NCI-H510A (cell line): ENCODE results near the gene LHX4.

Experiments
- DNase-seq: peaks from one replicate; lab custom pipeline; 2025; lab: John Stamatoyannopoulos, UW

The LHX4 gene

DNA sequence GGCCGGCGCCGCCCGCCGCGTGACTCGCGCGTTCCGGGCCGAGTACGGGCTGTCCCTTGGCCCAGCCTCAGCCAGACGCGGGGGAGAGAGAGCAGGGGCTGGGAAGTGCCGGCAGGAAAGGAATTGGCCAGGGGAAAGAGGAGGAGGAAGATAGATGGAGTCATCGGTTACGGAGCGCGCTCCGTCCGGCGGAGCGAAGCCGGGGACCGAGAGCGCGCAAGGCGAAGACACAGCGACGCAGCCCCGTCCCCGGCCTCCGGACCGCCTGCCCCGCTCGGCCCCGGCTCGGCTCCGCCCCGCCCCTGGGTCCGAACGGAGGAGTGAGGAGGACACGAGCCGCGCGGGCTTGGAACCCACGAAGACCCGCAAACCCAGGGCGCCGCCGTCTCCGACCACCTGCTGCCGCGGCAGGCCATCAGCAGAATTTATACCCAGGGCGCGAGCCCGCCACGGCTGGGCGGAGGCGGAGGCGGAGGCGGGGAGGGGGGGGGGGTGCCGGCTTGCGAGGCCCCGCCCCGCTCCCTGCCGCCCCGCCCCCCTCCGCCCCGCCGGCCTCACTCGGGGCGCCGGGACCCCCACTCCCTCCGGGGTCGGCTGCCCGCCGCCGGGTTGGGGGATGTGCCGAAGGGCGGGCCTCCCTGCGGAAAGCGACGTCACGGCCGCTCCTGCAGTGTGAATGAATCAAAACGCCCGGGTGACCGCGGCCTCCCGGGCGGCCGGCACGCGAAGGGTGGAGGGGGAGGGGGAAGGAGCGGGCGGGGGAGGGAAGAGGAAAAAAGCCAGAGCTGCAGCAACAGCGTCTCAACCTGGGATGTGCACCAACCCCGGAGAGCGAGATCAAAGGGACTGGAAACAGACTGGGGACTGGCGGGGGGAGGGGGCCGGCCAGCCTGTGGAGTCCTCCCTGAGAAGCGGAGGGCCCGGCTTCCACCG, at the start of gene LHX4:
Gene LHX4 (plus strand): TSS at position 782 of the 933 bp plus-strand sequence. CDS start 266 bp downstream, outside the sequence.
- DNase-seq = peak; percentile 37

DNA sequence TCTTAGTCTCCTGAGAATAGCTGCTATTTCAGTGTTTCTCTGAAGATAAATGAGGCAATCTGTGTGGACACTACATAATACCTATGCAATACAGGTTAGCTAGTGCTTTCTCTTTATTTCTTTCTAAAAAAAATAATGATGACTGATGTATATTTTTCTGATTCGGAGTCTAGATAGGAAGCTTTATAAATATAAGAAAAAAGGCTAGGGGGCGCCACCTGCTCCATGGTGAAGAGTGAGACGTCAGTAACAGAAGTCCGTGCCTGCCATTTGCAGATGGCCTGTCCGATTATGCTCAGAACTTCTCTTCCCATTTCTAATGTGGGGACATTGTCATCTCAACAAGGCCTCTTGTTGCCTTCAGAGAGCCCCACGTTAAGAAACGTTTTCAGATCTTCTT, 49.0 kb upstream of the LHX4 start:
- peak; percentile 26 for DNase-seq

DNA sequence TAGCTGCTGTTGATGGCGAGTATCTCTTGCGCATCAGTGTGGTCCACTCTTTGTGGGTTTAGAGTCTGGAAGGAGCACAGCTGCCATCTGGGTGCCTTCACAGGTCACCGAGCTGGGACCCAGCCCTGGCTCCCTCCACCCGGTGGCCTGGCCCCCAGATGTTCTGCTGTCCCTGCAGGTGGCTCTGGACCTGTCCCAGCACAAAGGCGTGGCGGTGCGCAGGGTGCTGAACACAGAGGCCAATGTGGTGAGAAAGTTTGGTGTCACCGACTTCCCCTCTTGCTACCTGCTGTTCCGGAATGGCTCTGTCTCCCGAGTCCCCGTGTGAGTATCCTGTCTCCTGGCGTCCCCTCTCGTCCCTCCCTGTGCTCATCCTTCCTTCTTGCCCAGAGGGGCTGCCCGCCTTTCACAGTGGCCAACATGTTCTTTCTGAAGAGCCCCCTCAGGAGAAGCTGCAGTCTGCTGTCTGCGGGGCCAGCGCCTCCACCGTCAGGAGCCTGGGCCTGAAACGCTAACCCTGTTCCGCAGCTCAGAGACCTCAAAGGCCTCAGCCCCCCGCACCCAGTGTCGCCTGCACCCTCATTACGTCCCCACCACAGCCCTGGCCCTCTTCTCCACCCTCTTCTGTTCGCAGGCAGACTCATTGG, 47.9 kb upstream of the LHX4 start:
- DNase-seq = no peak

DNA sequence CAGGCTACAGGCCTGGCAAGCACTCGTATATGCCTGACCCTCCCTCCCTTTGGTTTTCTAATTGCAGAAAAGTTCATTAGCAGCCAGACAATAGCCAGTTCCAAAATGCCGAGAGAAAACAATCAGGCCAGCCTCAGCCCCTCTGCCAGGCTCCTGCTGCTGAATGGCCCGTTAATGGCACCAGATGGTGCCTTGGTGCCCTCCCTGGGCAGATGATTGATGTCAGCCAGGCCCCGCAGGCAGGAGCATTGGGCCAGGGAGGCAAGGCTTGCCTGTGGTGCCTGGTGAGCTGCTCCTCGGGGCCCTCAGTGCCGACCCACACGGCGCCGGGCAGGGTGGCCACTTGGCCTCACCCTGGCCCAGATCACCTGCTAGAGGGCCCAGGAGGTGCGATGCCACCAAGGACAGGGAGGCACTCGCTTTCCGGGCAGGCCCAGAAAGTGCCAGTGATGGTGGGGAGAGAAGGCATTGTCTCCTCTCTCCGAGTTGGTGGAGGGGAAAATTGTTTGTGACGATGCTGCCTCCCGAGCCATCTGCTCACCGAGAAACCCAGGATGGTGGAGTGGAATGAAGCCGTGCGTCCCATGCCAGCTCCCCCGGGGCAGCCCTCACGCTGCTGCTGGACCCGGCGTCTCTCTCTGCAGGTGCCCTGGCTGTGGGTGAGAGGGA, 47.3 kb upstream of the LHX4 start:
- no peak for DNase-seq

DNA sequence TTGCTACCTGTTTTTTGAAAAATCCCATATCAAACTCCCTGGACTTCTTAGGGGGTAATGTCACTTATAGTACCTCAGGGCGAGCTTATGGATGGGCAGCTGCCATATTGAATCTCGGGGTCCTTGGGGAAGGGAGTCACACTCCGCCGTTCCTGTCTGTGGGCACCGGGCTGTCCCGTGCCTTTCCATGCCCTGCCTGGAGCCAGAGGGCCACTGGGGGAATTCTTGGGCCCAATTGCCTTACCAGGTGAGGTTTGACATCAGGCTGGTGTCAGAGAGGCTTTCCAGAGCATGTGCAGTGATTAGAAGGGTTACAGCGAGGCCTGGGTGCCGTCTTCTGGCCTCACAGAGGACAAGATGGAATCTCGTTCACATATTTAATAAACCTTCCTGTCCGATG, 46.6 kb upstream of the LHX4 start:
- no peak for DNase-seq

DNA sequence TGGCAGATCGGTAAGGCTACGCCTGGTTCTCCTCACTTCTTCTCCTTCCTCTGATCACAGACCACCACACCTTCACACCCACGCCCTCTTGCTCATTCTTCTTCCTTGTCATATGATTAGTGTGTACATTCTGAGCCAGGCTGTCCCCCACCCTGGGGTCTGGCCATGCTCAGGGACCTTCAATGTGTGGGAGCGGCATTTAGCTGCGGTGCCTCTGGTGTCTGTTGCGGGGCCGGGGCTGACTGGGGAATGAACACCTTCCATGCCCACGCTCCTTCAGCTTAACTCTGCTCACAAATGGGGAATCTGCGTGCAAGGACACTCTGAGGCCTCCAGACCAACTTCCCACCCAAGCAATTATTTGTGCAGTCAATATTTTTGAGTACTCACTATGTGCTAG, 46.0 kb upstream of the LHX4 start:
- DNase-seq = no peak

DNA sequence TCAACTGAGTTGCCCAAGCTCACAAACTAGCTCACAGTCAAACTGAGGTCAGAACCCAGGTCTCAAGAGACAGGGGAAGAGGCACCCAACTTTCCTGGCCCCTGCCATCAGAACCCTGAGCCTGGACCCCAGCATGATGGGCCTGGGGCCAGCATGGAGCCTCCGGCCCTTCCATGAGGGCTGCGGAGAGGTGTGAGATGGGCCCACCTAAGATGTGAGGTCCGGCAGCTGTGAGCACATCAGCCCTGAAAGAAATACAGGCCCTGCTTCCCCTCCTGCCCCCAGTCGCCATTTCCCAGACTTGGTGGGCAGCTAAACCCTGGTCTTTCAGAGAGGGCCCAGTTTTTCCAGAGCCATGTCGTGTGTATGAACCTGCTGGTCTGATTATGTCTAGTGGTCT, 44.8 kb upstream of the LHX4 start:
- DNase-seq = no peak

DNA sequence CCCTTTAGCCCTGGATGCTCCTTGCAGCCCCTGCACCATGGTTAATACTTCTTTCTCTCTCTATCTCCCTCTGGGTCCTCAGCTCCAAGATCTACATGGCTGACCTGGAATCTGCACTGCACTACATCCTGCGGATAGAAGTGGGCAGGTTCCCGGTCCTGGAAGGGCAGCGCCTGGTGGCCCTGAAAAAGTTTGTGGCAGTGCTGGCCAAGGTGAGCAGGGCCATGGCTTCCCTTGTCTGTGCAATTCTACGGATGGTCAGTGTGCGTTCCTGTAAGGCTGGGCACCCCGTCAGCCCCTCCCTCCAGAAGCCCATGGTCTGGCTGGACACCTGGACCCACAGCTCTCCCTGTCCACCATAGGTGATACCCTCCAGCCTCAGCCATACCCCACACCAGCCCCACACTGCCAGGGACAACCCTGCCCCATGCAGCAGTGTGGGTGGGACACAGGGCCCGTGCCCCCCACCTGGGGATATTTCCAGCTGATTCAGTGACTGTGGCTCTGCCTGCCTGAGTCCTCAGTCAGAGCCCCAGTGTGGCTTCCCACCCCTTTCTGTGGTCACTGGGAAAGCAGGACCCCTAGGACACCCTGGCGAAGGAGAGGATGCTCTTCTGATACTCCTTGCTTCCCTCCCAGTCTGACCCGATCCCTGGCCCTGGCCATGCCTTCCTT, 44.0 kb upstream of the LHX4 start:
- no peak for DNase-seq

DNA sequence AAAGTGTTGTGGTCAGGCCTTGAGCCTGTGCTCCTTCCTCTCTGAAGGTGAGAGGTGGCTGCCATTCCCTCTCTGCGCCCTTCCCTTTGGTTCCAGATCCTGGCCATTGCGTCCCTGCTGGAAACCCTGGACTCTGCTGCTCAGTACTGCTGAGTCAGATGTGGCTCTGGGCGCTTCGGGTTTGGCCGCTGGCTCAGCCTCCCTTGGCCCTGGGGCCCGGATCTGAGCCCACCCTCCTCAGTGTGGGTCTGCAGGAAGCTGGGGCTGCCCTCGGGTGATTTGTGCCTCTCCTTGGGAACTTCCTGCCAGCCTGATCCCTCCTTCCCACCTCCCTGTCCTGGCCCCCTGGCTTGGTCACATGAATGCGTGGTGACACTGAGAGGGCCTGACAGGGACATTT, 43.2 kb upstream of the LHX4 start:
- DNase-seq = no peak

DNA sequence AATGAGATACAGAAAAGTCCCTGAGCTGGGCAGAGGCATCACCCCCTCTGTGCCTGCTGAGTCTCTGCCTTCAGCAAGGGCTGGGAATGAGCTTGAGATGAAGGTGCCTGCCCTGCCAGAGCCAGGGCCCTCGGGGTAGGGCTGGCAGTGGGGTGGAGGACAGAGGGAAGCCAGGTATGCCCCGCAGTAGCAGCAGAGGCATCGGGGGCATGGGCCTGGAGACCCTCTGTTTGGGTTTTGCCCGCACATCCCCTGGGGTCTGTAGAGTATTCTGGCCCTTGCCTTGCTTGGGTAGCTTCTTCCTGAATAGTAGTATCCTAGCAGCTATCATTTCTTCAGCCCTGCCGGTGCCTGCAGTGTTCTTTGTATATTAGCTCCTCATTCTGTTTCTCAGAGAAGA, 42.4 kb upstream of the LHX4 start:
- DNase-seq = no peak

DNA sequence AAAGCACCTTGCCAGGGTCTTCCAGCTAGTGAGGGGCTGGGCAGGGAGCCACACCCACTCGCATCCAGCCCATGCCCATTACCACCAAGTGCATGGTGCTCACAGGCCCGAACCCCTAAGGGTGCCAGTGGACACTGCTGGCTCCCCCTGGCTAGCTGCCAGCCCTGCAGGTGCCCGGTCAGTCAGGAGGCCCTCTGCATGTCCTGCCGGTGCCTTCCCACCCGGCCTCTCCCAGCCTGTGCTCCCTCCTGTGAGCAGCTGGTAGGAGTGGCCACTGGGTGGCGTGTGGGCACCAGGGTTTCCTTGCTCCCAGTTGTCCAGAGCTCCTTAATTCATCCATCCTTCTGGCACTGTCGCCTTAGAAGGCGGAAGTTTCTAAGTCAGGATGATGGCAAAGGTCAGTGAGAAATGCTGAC, 42.0 kb upstream of the LHX4 start:
- peak; percentile 40 for DNase-seq

DNA sequence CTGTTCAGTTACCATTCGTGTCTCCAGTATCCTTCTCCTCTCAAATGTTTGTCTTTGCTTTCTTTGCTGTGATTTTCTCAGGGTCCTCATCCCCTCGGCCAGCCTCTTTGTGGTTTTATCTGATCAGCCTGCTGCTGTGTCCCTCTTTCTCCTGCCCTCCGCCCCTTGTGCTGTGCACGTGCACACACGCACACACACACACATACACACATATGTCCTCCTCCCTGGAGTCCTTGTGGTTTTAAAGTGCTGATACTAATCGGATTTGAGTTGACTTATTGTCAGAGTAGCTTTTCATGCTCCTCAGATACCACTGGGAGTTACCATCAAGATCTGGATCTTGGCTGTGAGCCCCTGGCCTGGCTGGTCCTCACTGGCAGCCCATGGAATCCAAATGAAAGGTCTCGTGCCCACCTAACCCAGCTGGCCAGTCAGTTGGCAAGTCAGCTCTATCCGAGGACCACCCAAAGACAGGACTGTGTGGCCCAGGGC, 41.3 kb upstream of the LHX4 start:
- no peak for DNase-seq

DNA sequence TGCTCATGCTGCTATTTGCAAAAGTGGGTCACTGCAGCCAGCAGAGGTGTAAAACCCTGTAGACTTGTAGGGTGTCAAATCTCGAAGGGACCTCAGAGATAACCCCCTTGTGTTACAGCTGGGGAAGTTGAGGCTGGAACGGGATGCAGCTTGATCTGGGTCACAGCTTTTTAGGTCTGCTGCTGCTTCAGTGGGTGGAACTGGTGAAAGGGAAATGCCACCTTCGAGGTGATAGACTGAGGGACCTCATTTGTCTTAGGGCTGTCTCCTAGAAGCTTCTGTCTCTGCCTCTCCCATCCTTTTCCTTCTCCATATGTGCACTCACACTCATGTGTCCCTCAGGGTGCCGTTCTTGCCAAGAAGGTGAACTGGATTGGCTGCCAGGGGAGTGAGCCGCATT, 40.0 kb upstream of the LHX4 start:
- no peak for DNase-seq

DNA sequence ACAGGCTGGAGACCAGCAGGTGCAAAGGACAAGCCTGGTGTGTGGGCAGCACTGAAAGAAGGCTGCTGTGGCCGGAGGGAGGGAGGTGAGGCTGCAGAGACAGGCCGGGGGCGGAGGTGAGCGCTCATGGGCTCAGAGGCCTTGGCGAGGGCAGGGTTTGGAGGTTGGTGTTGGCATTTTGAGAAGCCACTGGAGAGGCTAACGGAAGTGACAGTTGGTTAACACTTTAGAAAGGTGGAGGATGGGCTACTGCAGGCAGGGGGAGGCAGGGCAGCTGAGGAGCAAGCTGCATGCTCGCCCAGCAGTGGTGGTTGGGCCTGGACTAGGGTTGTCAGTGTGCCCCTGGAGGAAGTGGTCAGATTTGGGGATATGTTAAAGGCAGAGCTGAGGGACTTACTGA, 37.9 kb upstream of the LHX4 start:
- no peak for DNase-seq

DNA sequence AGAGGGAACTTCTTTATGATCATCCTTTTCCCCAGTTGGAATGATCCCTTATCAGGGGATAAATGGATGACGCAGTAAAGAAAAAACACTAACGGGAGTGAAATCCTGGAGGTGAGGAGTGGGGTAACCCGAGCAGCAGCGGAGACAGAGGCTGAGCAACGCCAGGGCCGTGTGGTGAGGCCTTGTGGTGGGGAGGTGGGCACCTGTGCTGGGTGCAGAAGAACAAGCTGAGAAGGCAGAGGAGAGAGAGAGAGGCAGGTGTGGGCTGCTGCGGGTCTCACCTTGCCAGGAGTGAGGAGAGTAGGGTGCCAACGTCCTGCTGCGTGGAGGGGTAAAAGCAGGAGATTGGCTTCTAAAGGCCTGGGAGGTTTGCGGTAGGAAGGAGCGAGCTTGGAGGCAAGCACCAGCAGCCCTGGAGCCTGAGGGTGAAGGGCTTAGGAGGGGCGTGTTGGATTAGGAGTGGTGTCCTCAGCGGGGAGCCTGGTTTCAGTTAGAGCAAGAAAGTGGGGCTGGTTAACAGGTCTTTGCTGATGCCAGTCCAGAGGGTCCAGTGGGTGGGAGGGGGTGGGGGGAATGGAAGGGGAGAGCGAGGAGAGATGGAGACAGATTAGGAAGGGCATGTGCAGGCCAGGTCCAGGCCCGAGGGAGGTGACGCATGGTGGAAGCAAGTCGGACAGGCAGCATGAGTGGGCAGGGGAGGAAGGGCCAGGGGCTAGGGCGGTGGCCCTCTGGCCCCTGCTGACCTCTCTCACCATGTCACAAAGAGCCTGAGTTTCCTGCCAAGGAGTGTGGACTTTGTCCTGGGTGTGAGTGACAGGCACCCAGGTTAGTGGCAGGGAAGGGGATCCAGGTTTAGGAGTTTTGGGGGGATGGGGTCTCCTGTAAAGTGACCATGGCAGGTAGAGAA, 36.7 kb upstream of the LHX4 start:
- no peak for DNase-seq

DNA sequence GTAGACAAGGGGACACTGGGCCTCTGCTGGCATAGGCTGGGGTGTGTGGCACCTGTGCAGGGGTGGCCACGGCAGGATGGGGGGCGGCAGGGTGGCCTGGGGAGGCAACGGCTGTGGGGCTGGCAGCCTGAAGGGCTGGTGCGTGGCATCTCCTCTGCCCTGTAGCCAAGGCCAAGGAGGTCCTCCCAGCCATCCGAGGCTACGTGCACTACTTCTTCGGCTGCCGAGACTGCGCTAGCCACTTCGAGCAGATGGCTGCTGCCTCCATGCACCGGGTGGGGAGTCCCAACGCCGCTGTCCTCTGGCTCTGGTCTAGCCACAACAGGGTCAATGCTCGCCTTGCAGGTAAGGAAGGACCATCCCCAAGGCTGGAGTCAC, 36.0 kb upstream of the LHX4 start:
- DNase-seq = no peak

DNA sequence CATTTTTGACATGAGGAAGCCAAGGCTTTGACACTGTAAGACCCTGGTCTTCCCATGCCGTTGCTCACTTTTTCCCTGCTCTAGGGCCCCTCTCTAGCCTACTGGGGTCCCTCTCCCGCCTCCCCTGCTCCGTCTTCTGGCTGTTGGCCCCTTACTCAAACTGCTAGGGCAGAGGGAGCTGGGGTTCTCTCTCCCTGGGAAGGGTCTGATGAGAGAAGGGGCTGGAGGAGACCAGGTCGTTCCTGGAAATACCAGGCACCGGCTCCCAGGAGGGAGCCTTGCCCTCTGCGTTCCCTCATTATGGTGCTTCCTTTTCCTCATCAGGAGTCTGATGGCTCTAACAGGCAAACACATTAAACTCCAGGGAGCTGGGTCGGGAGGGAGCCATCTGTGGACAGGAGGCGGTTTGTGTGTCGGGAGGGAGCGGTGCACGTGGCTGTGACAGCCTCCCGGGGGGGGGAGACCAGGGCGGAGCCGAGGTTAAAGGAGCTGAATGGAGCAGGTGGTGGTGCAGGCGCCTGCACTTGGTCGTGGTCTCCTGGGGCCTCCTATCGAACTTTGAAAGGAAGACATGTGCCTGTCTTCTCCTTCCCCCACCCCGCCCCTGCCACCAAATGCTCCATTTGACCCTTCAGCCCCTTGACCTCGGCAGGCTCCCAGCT, 35.4 kb upstream of the LHX4 start:
- no peak for DNase-seq

DNA sequence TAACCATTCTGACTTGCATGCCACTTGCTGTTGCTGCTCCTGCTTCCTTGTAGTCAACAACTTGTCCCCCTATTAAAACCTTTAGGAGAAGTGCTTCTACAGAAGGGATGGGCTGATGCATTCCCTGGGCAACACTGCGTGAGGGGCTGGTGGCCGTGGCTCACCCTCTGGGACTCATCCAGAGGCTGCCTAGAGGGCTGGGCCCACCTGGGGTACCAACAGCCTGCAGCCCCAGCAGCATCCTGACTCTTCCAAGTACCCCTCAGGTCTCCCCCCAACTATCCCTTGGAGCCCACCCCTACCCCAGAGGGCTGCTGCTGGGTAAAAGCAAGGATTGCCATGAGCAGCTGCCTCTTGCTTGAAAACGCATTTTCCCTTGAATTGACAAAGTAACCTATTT, 34.7 kb upstream of the LHX4 start:
- no peak for DNase-seq

DNA sequence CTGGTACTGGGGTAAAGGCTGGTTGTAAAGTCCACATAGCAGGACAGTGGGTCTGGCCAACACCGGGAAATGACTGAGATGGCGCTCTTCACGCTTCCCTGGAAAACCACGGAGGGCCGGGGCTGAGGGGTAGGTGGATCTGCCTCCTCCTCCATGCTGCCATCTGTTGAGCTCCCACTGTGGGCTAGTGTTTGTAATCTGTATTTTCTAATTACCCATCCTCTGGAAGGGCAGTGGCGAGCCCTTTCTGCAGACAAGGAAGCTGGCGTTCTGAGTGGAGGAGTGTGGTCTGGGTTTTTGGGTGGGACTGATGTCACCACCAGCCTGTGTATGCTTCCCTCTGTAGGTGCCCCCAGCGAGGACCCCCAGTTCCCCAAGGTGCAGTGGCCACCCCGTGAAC, 34.1 kb upstream of the LHX4 start:
- DNase-seq = no peak

DNA sequence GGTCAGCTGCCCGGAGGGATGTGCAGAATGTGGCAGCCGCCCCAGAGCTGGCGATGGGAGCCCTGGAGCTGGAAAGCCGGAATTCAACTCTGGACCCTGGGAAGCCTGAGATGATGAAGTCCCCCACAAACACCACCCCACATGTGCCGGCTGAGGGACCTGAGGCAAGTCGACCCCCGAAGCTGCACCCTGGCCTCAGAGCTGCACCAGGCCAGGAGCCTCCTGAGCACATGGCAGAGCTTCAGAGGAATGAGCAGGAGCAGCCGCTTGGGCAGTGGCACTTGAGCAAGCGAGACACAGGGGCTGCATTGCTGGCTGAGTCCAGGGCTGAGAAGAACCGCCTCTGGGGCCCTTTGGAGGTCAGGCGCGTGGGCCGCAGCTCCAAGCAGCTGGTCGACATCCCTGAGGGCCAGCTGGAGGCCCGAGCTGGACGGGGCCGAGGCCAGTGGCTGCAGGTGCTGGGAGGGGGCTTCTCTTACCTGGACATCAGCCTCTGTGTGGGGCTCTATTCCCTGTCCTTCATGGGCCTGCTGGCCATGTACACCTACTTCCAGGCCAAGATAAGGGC, 33.5 kb upstream of the LHX4 start:
- DNase-seq = no peak
